HFFc6 (cell line): ENCODE measurements around the gene PRPF38A. TPM values are rescaled to one million over a fixed set of nuclear protein-coding genes. Genes with fewer than 3 reads are reported as not detected.
"Not testable (repeated sequence)": the region's sequence is repeated elsewhere in the genome, so short reads cannot be mapped to it uniquely, and the experiment has no call there.

ENCODE experiments used
- DNase-seq: peaks from one replicate; pipeline ENCODE4 v3.0.0-alpha.2; 2018
- H3K27ac Mint-ChIP-seq: 2 replicates; pipeline ENCODE4 v1.8.0; 2020; ENCODE audit warnings: mild to moderate bottlenecking, mixed read lengths
- H3K27me3 Mint-ChIP-seq: 2 replicates; pipeline ENCODE4 v1.8.0; 2021; ENCODE audit warnings: mild to moderate bottlenecking, moderate library complexity, mixed read lengths; ENCODE audit not compliant: insufficient read depth
- H3K36me3 Mint-ChIP-seq: 2 replicates; pipeline ENCODE4 v1.8.0; 2021; ENCODE audit warnings: low read depth, mixed read lengths
- H3K4me1 Mint-ChIP-seq: 2 replicates; pipeline ENCODE4 v1.8.0; 2020; ENCODE audit warnings: low read depth, mixed read lengths
- H3K4me3 Mint-ChIP-seq: 2 replicates; pipeline ENCODE4 v1.8.0; 2020; ENCODE audit warnings: mild to moderate bottlenecking, moderate library complexity, mixed read lengths
- H3K9me3 Mint-ChIP-seq: 2 replicates; pipeline ENCODE4 v1.8.0; 2020; ENCODE audit warnings: mild to moderate bottlenecking, mixed read lengths
- total RNA-seq, 6 experiments: library from RNA; stranded (reverse); fragmentation: NEBNext Ultra II Directional; extraction: Animal tissue kit (Norgen Biotek cat#: 25700); gene quantifications; 2 replicates in 1 of 6; 3 replicates in 5 of 6; pipeline ENCODE4 v1.2.3, GENCODE V29; 2021
- TF ChIP-seq, protein P1 (sequence below): fragments of 200-600 bp; sonication (generic); IDR thresholded peaks from 2 replicates; pipeline ENCODE4 v1.5.0; 2021; ENCODE audit warnings: antibody characterized with exemption, mild to moderate bottlenecking

Gene PRPF38A
- total RNA-seq, 6 experiments from 2014 or later = 27.7 to 33.0 (median 31.3) TPM

DNA sequence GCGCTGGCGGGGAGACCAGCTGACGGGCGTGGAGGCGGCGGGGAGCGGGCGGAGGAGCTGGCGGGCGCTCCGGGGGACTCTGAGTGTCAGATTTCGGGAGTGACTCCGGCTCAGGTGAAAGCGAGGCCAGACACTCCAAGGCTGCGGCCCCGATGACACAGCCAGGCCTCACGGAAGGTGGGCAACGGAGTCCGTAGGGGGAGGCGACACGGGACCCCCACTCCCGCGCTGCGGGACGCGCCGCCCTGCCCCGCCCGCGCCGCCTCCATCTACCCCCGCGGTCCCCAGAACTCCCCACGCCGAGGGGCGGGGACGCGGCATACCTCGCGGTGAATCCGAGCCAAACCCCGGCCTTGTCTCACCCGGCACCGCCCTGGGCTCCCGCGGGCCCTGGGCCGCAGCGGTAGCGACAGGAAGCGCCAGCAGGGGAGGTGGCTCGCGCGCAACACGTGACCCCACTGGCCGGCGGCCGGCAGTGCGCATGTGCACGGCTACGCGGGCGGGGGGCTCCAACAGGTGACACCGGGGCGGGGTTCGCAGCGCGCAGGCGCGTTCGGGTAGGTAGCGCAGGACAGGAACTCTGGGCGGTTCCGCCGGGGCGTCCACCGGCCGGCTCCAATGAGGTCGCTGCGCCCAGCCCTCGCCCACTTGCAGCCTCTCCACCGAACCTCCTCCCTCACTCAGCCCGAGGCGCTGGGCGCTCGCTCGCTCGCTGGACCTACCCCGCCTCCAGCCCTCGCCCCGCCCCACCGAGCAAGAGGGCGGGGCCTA lies 38.5 kb upstream of the PRPF38A start, which contains the start of gene CC2D1B:
CC2D1B (minus strand) TSS at position 460 of the 771 bp plus-strand sequence. CDS start 1,585 bp downstream, outside the sequence.
- Mint-ChIP-seq H3K4me1 (peaks cover 35% of the 10 kb centered on the region), H3K4me3 (peak within 1 kb of the TSS; percentile 96), H3K36me3 (peaks cover 16% of the 10 kb centered on the region), H3K27me3 (peaks cover 2% of the 10 kb centered on the region), H3K9me3 (no peaks in the 10 kb centered on the region), H3K27ac (peak within 1 kb of the TSS; percentile 97)
- TF ChIP-seq, protein P1, sequence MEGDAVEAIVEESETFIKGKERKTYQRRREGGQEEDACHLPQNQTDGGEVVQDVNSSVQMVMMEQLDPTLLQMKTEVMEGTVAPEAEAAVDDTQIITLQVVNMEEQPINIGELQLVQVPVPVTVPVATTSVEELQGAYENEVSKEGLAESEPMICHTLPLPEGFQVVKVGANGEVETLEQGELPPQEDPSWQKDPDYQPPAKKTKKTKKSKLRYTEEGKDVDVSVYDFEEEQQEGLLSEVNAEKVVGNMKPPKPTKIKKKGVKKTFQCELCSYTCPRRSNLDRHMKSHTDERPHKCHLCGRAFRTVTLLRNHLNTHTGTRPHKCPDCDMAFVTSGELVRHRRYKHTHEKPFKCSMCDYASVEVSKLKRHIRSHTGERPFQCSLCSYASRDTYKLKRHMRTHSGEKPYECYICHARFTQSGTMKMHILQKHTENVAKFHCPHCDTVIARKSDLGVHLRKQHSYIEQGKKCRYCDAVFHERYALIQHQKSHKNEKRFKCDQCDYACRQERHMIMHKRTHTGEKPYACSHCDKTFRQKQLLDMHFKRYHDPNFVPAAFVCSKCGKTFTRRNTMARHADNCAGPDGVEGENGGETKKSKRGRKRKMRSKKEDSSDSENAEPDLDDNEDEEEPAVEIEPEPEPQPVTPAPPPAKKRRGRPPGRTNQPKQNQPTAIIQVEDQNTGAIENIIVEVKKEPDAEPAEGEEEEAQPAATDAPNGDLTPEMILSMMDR = peak; percentile 44
- peak; percentile 97 for DNase-seq

DNA sequence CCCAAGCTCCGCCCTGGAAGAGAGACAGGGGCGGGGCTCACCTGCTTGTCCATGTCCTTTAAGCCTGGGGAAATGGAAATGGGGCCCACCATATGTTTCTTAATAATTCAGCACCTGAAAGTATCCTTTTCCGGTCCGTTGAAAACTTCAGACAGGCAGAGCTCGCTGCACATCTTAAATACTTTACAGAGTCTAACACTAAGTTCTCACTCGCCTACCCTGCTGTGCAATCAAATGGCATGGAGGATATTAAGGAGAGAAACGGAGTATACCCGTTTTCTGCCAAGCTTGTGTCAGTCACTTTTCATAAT lies 37.9 kb upstream of the PRPF38A start:
- Mint-ChIP-seq H3K27ac (no peak overlapping the region; the same call in 1 of the 2 replicates), H3K4me3 (peak overlapping the region; percentile 96), H3K27me3 (peaks cover 2% of the 10 kb centered on the region), H3K36me3 (peaks cover 15% of the 10 kb centered on the region), H3K9me3 (no peaks in the 10 kb centered on the region), H3K4me1 (peaks cover 35% of the 10 kb centered on the region)
- no peak for DNase-seq
- TF ChIP-seq, protein P1 = no peak

DNA sequence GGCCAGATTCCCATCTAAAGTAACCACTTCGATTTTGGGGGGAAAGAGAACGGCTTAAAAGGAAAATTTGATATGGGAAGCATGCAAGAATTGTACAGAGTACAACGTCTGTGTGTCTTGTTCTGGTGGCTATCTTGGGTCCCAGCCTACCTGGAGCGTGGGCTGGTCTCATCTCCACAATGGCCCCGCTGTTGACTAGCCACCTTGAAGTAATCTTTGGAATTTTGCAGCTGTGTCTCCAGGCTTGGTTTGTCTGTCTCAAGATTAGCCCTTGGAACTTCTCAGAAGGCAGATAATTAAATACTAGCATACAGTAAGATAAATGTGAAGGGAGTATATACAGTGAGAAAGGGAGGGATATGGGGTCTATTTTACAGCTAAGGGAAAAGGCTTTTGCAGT lies 37.1 kb upstream of the PRPF38A start:
- no peak for DNase-seq
- H3K4me1 Mint-ChIP-seq = peaks cover 35% of the 10 kb centered on the region
- H3K27ac Mint-ChIP-seq = no peak overlapping the region
- peaks cover 10% of the 10 kb centered on the region for H3K36me3 Mint-ChIP-seq
- H3K27me3 Mint-ChIP-seq = peaks cover 2% of the 10 kb centered on the region
- peak overlapping the region; percentile 15; the same call in 1 of the 2 replicates for H3K4me3 Mint-ChIP-seq
- no peaks in the 10 kb centered on the region for H3K9me3 Mint-ChIP-seq
- TF ChIP-seq, protein P1 = no peak

DNA sequence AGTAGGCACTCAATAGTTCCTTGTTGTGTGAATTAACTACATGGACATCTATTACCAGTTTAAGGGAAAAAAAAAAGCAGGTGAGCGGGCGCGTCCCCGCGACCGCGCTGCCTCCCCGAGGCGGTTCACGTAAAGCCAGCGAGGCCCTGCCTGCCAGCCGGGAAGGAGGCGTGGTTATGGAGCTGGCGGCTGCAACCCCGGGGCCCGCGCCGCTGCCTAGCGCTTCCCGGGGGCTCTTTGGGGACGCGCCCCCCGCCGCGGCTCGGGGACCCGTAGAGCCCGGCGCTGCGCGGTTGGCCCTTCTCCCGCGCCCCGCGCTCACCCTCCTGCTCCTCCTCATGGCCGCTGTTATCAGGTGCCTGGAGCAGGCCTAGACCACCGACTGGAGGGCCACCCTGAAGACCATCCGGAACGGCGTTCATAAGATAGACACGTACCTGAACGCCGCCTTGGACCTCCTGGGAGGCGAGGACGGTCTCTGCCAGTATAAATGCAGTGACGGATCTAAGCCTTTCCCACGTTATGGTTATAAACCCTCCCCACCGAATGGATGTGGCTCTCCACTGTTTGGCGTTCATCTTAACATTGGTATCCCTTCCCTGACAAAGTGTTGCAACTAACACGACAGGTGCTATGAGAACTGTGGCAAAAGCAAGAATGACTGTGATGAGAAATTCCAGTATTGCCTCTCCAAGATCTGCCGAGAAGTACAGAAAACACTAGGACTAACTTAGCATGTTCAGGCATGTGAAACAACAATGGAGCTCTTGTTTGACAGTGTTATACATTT lies 35.8 kb upstream of the PRPF38A start:
- Mint-ChIP-seq H3K4me1 (peaks cover 35% of the 10 kb centered on the region), H3K27ac (no peak overlapping the region), H3K4me3 (peak overlapping the region; percentile 76), H3K27me3 (peaks cover 2% of the 10 kb centered on the region), H3K36me3 (peaks cover 5% of the 10 kb centered on the region), H3K9me3 (no peaks in the 10 kb centered on the region)
- TF ChIP-seq, protein P1 = 0 out of 2 replicates have a peak, but pooled peaks have one; percentile 14
- no peak for DNase-seq

DNA sequence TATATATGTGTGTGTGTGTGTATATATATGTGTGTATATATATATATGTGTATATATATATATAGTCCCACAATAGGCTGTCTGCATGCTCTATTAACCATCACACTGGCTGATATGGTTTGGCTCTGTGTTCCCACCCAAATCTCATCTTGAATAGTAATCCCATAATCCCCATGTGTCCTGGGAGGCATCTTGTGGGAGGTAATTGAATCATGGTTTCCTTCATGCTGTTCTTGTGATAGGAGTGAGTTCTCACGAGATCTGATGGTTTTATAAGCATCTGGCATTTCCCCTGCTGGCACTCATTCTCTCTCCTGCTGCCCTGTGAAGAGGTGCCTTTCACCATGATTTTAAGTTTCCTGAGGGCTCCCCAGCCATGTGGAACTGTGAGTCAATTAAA lies 34.6 kb upstream of the PRPF38A start:
- not testable (repeated sequence) for H3K4me3 Mint-ChIP-seq, H3K27me3 Mint-ChIP-seq, H3K36me3 Mint-ChIP-seq, DNase-seq, H3K27ac Mint-ChIP-seq, H3K9me3 Mint-ChIP-seq
- H3K4me1 Mint-ChIP-seq = peaks cover 25% of the 10 kb centered on the region

DNA sequence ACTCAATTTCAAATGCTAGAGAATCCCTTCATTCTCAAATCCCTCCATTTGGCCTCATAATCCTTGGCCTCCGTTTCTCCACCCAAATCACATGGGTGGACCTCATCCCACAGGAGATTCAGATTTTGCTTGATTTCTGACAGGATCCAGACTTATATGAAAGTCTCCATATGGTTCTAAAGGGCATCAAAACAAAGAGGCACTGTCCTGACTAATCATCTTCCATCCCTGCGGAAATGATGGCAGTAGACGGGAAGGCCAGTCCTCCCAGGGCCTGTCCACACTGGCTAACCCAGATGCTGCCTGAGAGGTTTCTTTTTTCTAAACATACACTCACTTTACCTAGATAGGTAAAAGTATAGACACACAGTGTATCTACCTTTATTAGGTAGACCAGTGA lies 19.0 kb upstream of the PRPF38A start:
- TF ChIP-seq, protein P1 = no peak
- H3K9me3 Mint-ChIP-seq = no peaks in the 10 kb centered on the region
- no peaks in the 10 kb centered on the region for H3K4me1 Mint-ChIP-seq
- H3K27ac Mint-ChIP-seq = no peak overlapping the region
- H3K36me3 Mint-ChIP-seq = no peaks in the 10 kb centered on the region
- DNase-seq = no peak
- H3K4me3 Mint-ChIP-seq = no peak overlapping the region
- H3K27me3 Mint-ChIP-seq = no peaks in the 10 kb centered on the region
